Activated T-cell treated with anti-CD3 and anti-CD28 coated beads for 48 hours (primary cell): Measurements from ENCODE around the gene SPATA2.

ENCODE experiments used
- DNase-seq: peaks from one replicate; pipeline ENCODE4 v3.0.0-alpha.2; 2020; ENCODE audit warnings: low read depth

SPATA2 gene

GRCh38 chr20:49858076-49858585 is 57.2 kb downstream of the SPATA2 start:
- no peak for DNase-seq

- no peak for DNase-seq
These were observed 58.4 kb downstream of the SPATA2 start for GRCh38 chr20:49856904-49857303.

- no peak for DNase-seq
These were observed 61.0 kb downstream of the SPATA2 start for GRCh38 chr20:49854190-49854875.

GRCh38 chr20:49853640-49854039 is 61.7 kb downstream of the SPATA2 start:
- DNase-seq = no peak
